HG03066 (cell line): ENCODE results near the gene GDA.
"Not testable (repeated sequence)": the region's sequence is repeated elsewhere in the genome, so short reads cannot be mapped to it uniquely, and the experiment has no call there.

Source experiments
- ATAC-seq: cut with Tn5 transposase; IDR thresholded peaks from one replicate; pipeline ENCODE4 v1.9.1; 2021; ENCODE audit warnings: low read depth; ENCODE audit not compliant: unreplicated experiment

Gene GDA

DNA sequence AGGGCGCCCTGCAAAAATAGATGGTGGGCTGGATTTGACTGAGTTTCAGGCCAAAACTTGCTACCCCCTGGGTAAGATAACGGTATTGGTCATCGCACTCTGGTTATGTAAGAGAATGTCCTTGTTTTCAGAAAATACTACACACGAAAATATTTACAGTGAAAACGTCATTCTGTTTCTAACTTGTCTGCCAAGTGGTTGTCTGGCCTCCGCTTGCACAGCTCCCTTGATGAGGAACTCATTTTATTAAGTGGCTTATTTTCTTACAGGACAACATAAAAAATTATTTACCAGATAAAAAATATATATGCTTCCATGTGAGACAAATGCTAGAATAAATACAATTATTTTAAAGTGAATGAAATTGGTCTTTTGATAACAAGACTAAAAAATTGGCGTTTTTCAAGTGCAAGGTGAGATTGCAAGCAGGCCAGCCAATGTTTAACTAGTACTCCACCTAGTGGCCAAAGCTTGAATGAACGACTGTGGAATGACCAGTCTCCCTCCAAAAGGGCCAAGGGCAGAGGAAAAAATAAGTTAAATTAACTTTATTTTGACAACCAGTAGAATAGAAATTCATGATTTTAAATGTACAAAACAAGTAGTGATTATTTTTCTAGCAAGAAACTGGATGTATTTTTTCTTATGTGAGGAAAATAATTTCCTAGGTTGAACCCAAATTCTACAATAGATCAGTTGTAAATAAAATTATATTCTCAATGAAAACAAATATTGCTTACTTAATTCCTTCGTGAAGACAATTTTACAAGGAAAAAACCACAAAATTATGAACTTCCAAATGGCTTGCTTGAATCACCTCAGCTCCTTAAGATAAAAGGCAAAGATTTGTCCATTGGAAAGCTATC, 122.6 kb downstream of the GDA start:
- no peak for ATAC-seq

- no peak for ATAC-seq
Observed at GRCh38 chr9:72274441-72274840, 125.2 kb downstream of the GDA start.

DNA sequence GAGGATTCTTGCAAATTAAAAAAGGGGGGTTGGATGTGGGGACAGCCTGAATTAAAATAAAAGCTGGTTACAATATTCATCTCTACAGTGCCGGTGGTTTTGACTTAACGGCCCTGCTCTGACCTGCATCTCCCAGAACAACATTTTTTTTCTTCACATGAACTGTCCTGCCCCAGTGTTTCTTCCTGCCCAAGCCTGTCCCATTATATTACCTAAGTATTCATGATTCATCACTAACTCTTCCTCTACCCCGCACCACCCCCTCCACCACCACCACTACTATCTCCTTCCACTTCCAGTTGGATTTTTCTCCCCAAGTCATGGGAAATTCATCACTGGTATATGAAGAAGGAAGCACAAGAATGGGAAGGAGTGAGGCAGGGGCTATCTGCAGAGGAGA, 125.7 kb downstream of the GDA start:
- no peak for ATAC-seq

GRCh38 chr9:72276429-72276828, 127.2 kb downstream of the GDA start:
- no peak for ATAC-seq

- ATAC-seq, result peak; percentile 64
Observed at GRCh38 chr9:72278959-72279358, 129.7 kb downstream of the GDA start.

DNA sequence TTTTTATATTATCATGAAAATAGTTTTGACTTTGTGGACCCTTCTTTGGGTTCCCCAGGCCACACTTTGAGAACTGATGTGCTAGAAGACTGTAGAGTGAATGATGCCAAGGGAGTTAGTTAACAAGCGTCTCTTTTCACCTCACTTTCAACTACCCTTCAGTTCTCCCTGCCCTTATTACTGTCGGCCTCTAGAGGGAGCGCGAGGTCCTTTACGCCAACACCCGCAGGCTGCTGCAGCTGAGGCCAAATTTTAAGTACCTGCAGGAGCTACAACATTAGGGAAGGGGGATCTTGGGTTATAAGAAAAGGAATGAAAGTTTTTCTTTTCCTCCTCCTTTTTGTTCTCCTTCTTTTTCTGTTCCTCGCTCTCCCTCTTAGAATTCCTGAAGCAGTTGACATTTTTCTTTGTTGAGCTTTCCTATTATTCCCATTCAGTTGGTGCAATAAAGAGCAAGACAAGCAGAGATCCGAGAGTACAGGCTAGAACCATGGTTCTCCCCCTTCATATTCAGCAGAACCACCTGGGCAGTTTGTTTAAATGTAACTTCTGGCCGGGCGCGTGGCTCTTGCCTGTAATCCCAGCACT, 131.8 kb downstream of the GDA start:
- ATAC-seq, result peak; percentile 90

- ATAC-seq, result no peak
Observed at GRCh38 chr9:72289401-72289800, 140.2 kb downstream of the GDA start.

GRCh38 chr9:72290311-72290710, 141.1 kb downstream of the GDA start:
- no peak for ATAC-seq

DNA sequence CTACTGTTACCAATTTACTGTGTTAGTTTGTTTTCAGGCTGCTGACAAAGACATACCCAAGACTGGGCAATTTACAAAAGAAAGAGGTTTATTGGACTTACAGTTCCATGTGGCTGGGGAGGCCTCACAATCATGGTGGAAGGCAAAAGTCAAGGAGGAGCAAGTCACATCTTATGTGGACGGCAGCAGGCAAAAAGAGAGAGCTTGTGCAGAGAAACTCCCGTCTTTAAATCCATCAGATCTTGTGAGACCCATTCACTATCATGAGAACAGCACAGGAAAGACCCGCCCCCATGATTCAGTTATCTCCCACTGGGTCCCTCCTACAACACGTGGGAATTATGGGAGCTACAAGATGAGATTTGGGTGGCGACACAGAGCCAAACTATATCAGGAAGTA, 142.3 kb downstream of the GDA start:
- not testable (repeated sequence) for ATAC-seq

- ATAC-seq, result no peak
Observed at GRCh38 chr9:72292256-72292682, 143.0 kb downstream of the GDA start.

DNA sequence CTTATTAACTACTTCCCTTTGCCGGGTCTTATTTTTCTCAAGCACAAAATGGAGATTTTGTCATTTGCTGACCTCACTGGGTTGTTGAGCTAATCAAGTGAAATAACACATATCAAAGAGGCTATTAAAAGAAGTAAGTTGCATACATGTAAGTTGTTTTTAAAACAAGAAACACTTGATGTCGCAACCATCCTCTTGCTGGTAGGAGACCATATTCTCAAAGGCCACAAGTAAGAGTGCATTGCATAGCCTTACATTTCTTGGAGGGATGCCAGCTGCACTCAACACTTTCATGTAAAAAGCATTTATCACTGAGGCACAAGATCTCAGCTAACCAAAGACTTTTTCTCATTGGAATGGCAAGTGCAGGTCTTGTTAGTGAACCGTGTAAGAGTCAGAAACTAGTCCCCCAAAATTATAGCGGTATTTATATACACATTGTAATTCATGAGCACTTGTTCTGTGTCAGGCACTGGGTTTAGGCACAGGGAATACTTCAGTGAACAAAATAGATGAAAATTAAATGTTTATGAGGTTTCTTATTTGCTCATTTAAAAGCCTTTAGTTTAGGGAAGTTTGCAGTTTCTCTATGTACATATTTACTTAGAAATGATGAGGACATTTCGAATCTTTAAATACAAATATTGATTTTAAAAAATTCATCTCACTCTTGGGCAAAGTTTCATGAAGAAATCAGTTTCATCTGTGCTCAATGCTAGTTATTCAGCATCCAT, 143.8 kb downstream of the GDA start:
- ATAC-seq, result no peak

- no peak for ATAC-seq
Observed at GRCh38 chr9:72294936-72295335, 145.7 kb downstream of the GDA start.

DNA sequence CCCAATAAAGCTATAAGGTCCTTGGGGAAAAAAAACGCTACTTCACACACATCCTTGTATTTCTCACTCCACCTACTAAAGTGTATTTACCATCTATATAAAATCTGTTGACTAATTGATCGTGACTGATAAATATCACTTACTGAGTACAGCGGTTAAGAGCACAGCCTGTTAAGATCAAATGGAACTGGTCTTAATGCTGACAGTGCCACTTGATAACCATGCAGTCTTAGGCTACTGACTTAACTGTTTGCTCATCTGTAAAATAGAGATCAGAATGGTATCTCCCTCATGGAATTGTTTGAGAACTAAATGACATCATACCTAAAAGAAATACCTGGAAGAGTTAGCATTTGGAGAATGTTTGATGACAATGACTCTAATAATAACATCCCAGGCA, 148.3 kb downstream of the GDA start:
- no peak for ATAC-seq

DNA sequence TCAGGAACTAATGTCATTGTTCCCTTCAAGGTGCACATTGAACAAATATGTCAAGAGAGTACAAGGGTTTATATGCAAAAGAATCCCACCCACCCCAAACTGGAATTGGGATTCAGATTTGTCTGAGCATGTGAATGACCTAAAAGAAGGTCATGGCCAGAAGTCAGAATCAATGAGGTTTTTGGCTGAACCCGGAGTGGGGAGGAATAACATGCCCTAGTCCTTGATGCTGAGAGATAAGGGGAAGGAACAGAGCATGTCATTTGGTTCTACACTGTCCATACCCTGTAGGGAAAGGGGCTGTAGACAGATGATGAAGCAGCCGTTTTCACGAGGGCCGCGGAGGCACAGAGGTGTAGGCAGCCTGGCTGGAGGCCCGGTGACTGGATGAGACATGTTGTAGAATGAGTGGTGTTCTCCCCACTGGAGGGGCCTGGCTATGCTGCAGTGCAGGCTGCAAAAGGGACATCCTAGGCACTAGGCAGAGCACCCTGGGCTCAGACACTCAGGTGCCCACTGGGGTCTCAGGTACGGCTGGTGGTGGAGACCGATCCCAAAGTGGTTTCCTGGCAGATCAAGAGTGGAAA, 149.9 kb downstream of the GDA start:
- ATAC-seq, result no peak

GRCh38 chr9:72300873-72301272, 151.6 kb downstream of the GDA start:
- ATAC-seq, result no peak
